DND-41 (cell line): Measurements from ENCODE around the gene IL3.

Experiments
- ATAC-seq: fragments of 200-7000 bp; cut with Tn5 transposase; 3 replicates; pipeline ENCODE4 v1.9.1; 2021; ENCODE audit warnings: low read depth; ENCODE audit not compliant: insufficient read depth
- DNase-seq: peaks from one replicate; pipeline ENCODE4 v3.0.0-alpha.2; 2020
- H2AFZ ChIP-seq: 2 replicates; pipeline ENCODE4 v1.6.0; 2012; ENCODE audit warnings: low read depth, low read length
- H3K27ac ChIP-seq: 2 replicates; pipeline ENCODE4 v1.5.1; 2012; ENCODE audit warnings: low read length, inconsistent platforms
- H3K27me3 ChIP-seq: fragments of 200-600 bp; sonication (generic); 2 replicates; pipeline ENCODE4 v1.6.0; 2012; ENCODE audit warnings: low read length, mild to moderate bottlenecking, inconsistent platforms; ENCODE audit not compliant: insufficient read depth, poor library complexity
- H3K36me3 ChIP-seq: 2 replicates; pipeline ENCODE4 v1.5.1; 2012; ENCODE audit warnings: low read length, inconsistent platforms; ENCODE audit not compliant: insufficient read depth
- H3K4me1 ChIP-seq: 2 replicates; pipeline ENCODE4 v1.5.1; 2012; ENCODE audit warnings: mild to moderate bottlenecking, low read length; ENCODE audit not compliant: insufficient read depth
- H3K4me2 ChIP-seq: 2 replicates; pipeline ENCODE4 v1.6.0; 2012; ENCODE audit warnings: mild to moderate bottlenecking, moderate library complexity, low read length, inconsistent platforms; ENCODE audit not compliant: insufficient read depth
- H3K4me3 ChIP-seq, 2 experiments: fragments of 200-600 bp in 1 of 2; shearing (Covaris generic) in 1 of 2; 2 replicates each; pipeline ENCODE4 v1.5.1; 2012 to 2016; ENCODE audit warnings: inconsistent platforms in 2 of 2, low read length in 2 of 2, mild to moderate bottlenecking in 2 of 2, low read depth in 1 of 2, moderate library complexity in 1 of 2
- H3K79me2 ChIP-seq: 2 replicates; pipeline ENCODE4 v1.6.0; 2012; ENCODE audit warnings: low read length, inconsistent platforms; ENCODE audit not compliant: insufficient read depth
- H3K9ac ChIP-seq: 2 replicates; pipeline ENCODE4 v1.6.0; 2012; ENCODE audit warnings: low read depth, mild to moderate bottlenecking, inconsistent platforms, low read length, moderate library complexity
- H3K9me3 ChIP-seq: 2 replicates; pipeline ENCODE4 v1.5.1; 2012; ENCODE audit warnings: low read length, moderate library complexity, mild to moderate bottlenecking, inconsistent platforms; ENCODE audit not compliant: insufficient read depth, severe bottlenecking
- H4K20me1 ChIP-seq: 2 replicates; pipeline ENCODE4 v1.6.0; 2012; ENCODE audit warnings: low read length; ENCODE audit not compliant: insufficient read depth
- CTCF ChIP-seq: IDR thresholded peaks from 2 replicates; pipeline ENCODE4 v1.5.1; 2012; ENCODE audit warnings: borderline replicate concordance, low read length, moderate library complexity, mild to moderate bottlenecking; ENCODE audit not compliant: poor library complexity, severe bottlenecking; ENCODE audit errors: extremely low read depth
- EZH2 ChIP-seq: IDR thresholded peaks from 3 replicates; pipeline ENCODE4 v1.6.1; 2012; ENCODE audit warnings: borderline replicate concordance, low read depth, mild to moderate bottlenecking, moderate library complexity, low read length, inconsistent platforms; ENCODE audit not compliant: severe bottlenecking

The IL3 gene

DNA sequence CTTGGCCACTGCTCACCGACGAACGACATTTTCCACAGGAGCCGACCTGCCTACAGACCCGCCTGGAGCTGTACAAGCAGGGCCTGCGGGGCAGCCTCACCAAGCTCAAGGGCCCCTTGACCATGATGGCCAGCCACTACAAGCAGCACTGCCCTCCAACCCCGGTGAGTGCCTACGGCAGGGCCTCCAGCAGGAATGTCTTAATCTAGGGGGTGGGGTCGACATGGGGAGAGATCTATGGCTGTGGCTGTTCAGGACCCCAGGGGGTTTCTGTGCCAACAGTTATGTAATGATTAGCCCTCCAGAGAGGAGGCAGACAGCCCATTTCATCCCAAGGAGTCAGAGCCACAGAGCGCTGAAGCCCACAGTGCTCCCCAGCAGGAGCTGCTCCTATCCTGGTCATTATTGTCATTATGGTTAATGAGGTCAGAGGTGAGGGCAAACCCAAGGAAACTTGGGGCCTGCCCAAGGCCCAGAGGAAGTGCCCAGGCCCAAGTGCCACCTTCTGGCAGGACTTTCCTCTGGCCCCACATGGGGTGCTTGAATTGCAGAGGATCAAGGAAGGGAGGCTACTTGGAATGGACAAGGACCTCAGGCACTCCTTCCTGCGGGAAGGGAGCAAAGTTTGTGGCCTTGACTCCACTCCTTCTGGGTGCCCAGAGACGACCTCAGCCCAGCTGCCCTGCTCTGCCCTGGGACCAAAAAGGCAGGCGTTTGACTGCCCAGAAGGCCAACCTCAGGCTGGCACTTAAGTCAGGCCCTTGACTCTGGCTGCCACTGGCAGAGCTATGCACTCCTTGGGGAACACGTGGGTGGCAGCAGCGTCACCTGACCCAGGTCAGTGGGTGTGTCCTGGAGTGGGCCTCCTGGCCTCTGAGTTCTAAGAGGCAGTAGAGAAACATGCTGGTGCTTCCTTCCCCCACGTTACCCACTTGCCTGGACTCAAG is 14.6 kb downstream of the IL3 start:
- ATAC-seq (no peak), DNase-seq (no peak)
- Histone ChIP-seq H3K9ac (no peak overlapping the region), H4K20me1 (peaks cover 8% of the 10 kb centered on the region; the same call in 1 of the 2 replicates), H2AFZ (no peak overlapping the region), H3K4me3 (no peak overlapping the region), H3K27ac (no peak overlapping the region), H3K36me3 (no peaks in the 10 kb centered on the region), H3K4me2 (no peak overlapping the region), H3K9me3 (no peaks in the 10 kb centered on the region), H3K4me1 (no peaks in the 10 kb centered on the region), H3K79me2 (no peaks in the 10 kb centered on the region), H3K27me3 (peaks cover 12% of the 10 kb centered on the region)
- TF ChIP-seq EZH2 (no peak), CTCF (no peak)

GRCh38 chr5:132075719-132076077 is 15.2 kb downstream of the IL3 start:
- TF ChIP-seq EZH2 (no peak), CTCF (no peak)
- no peak overlapping the region for H3K27ac ChIP-seq
- H3K9ac ChIP-seq: no peak overlapping the region
- peaks cover 8% of the 10 kb centered on the region; the same call in 1 of the 2 replicates for H4K20me1 ChIP-seq
- H3K4me2 ChIP-seq: no peak overlapping the region
- no peaks in the 10 kb centered on the region for H3K9me3 ChIP-seq
- DNase-seq: no peak
- no peaks in the 10 kb centered on the region for H3K79me2 ChIP-seq
- ATAC-seq: no peak
- H3K27me3 ChIP-seq: peaks cover 12% of the 10 kb centered on the region
- H3K4me3 ChIP-seq: no peak overlapping the region
- H3K4me1 ChIP-seq: no peaks in the 10 kb centered on the region
- no peaks in the 10 kb centered on the region for H3K36me3 ChIP-seq
- no peak overlapping the region for H2AFZ ChIP-seq

DNA sequence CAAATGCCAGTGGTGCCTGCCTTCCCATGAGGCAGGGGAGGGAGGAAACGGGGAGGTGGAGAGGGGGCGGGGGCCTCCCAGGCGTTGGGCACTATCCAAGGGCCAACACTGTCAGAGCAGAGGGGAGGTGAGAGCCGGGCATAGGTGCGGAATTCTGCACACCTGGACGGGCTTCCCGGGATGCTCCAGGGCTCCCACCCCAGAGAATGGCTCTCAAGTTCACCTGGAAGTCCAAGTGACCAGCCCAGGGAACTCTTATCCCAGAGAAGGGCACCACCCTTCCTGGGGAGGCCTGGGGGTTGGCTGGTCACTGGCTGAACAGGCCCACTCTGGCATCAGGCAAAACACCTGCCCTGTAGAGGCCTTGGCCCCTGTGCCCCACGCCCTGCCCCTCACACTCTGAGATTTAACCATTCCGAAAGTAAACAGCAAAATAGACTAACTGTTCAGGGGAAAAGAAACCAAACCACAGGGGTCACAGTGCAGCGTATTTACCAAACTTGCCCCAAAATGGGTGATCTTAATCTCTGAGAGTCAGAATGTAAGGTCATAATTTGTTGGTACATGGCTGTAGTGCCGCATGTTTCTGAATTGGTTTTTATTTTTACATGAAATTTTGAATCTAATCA is 15.9 kb downstream of the IL3 start:
- peaks cover 12% of the 10 kb centered on the region for H3K27me3 ChIP-seq
- TF ChIP-seq CTCF: no peak
- TF ChIP-seq EZH2: no peak
- no peaks in the 10 kb centered on the region for H3K79me2 ChIP-seq
- no peak overlapping the region for H3K4me3 ChIP-seq
- peaks cover 8% of the 10 kb centered on the region; the same call in 1 of the 2 replicates for H4K20me1 ChIP-seq
- H3K9me3 ChIP-seq: no peaks in the 10 kb centered on the region
- DNase-seq (no peak), ATAC-seq (no peak)
- no peak overlapping the region for H3K9ac ChIP-seq
- no peak overlapping the region for H3K27ac ChIP-seq
- no peak overlapping the region for H3K4me2 ChIP-seq
- no peak overlapping the region for H2AFZ ChIP-seq
- H3K36me3 ChIP-seq: no peaks in the 10 kb centered on the region
- no peaks in the 10 kb centered on the region for H3K4me1 ChIP-seq
